GM12878 (cell line): Measurements from ENCODE around the gene ETV7. TPM values are rescaled to one million over a fixed set of nuclear protein-coding genes. Genes with fewer than 3 reads are reported as not detected.

Experiments
- E2F8 ChIP-seq: fragments of 450-650 bp; IDR thresholded peaks from 2 replicates; pipeline ENCODE4 v1.6.1; 2018; ENCODE audit warnings: mild to moderate bottlenecking, low read depth, moderate library complexity; ENCODE audit not compliant: partially characterized antibody
- EED ChIP-seq: sonication (generic); IDR thresholded peaks from 2 replicates; pipeline ENCODE4 v1.6.1; 2016; ENCODE audit warnings: antibody characterized with exemption, low read depth
- EGR1 ChIP-seq, 2 experiments: IDR thresholded peaks; 1 replicate in 1 of 2; 2 replicates in 1 of 2; pipeline ENCODE4 v1.6.1; 2011 to 2012; ENCODE audit warnings: low read depth in 2 of 2, low read length in 2 of 2, borderline replicate concordance in 1 of 2, mild to moderate bottlenecking in 1 of 2, moderate library complexity in 1 of 2
- IRF4 ChIP-seq: IDR thresholded peaks from 2 replicates; pipeline ENCODE4 v1.6.1; 2011; ENCODE audit warnings: low read depth, low read length
- JUNB ChIP-seq: IDR thresholded peaks from 2 replicates; pipeline ENCODE4 v1.6.1; 2016; ENCODE audit warnings: antibody characterized with exemption, mild to moderate bottlenecking
- LARP7 ChIP-seq: fragments of 450-650 bp; IDR thresholded peaks from 2 replicates; pipeline ENCODE4 v1.6.1; 2017; ENCODE audit warnings: mild to moderate bottlenecking
- NFYA ChIP-seq: IDR thresholded peaks from 2 replicates; pipeline ENCODE4 v1.6.1; 2011; ENCODE audit warnings: low read depth, mild to moderate bottlenecking, low read length, improper control_type of control experiment, borderline replicate concordance
- PML ChIP-seq: IDR thresholded peaks from 2 replicates; pipeline ENCODE4 v1.6.1; 2012; ENCODE audit warnings: low read length, inconsistent platforms
- POU2F2 ChIP-seq: IDR thresholded peaks from 3 replicates; pipeline ENCODE4 v1.6.1; 2011; ENCODE audit warnings: low read depth, mild to moderate bottlenecking, low read length, borderline replicate concordance
- REST ChIP-seq: IDR thresholded peaks from 2 replicates; pipeline ENCODE4 v1.6.1; 2012; ENCODE audit warnings: mild to moderate bottlenecking, low read depth, low read length
- SKIL ChIP-seq: fragments of 450-650 bp; IDR thresholded peaks from 2 replicates; pipeline ENCODE4 v1.6.1; 2017; ENCODE audit warnings: mild to moderate bottlenecking, low read depth, inconsistent platforms; ENCODE audit not compliant: poor library complexity, severe bottlenecking
- SP1 ChIP-seq: IDR thresholded peaks from one replicate; pipeline ENCODE4 v1.6.1; 2011; ENCODE audit warnings: low read depth, low read length
- STAT3 ChIP-seq: IDR thresholded peaks from 2 replicates; pipeline ENCODE4 v1.6.1; 2011; ENCODE audit warnings: low read depth, low read length, improper control_type of control experiment
- TBL1XR1 ChIP-seq: IDR thresholded peaks from 2 replicates; pipeline ENCODE4 v1.6.1; 2012; ENCODE audit warnings: low read depth, low read length, improper control_type of control experiment
- YY1 ChIP-seq: IDR thresholded peaks from 2 replicates; pipeline ENCODE4 v1.6.1; 2011; ENCODE audit warnings: low read depth, mild to moderate bottlenecking, low read length
- ZNF687 ChIP-seq: fragments of 450-650 bp; IDR thresholded peaks from 2 replicates; pipeline ENCODE4 v1.6.1; 2017; ENCODE audit warnings: mild to moderate bottlenecking, moderate library complexity
- ZZZ3 ChIP-seq: IDR thresholded peaks from 2 replicates; pipeline ENCODE4 v1.6.1; 2011; ENCODE audit warnings: low read depth; ENCODE audit not compliant: control insufficient read depth, insufficient read length
- polyA plus RNA-seq, 11 experiments: library from polyadenylated mRNA; depleted of rRNA in 4 of 11; unstranded in 6 of 11; stranded (reverse) in 5 of 11; fragments of >200 nt; fragmentation: Nextera tagmentation in 4 of 11; fragmentation: Illumina TruSeq in 1 of 11; extraction: Ambion mirVana in 4 of 11; extraction: Trizol in 1 of 11; gene quantifications; 1 replicate in 1 of 11; 2 replicates in 10 of 11; pipeline versions ENCODE4 v1.2.1 to v1.2.3, GENCODE V29; 2011 to 2016; ENCODE audit warnings: inconsistent platforms in 2 of 11, missing spikeins in 2 of 11, low read depth in 1 of 11
- total RNA-seq, 4 experiments: library from RNA; depleted of rRNA in 3 of 4; stranded (reverse); fragments of >200 nt in 3 of 4; fragmentation: Illumina TruSeq in 1 of 4; extraction: Trizol in 1 of 4; gene quantifications; 2 replicates each; pipeline versions ENCODE4 v1.2.1 to v1.2.3, GENCODE V29; 2013 to 2021

ETV7 gene
- total and polyA plus RNA-seq, 10 of the 15 experiments (the other 5 are each of a cell fraction or from before 2014, with no cell fraction given): 0.04 to 1.8 (median 1.3) TPM

GRCh38 chr6:36340618-36341454, 46.6 kb downstream of the ETV7 start (continued):
- TF ChIP-seq E2F8 (no peak), ZZZ3 (no peak), REST (no peak), EGR1 (IDR thresholded peaks at IDR 0.05; ENCODE audit: borderline replicate concordance in 1 of 2, low read depth in 2 of 2, low read length in 2 of 2) (no peak), PML (no peak; the same call in 1 of the 2 replicates), TBL1XR1 (peak; percentile 67; the same call in 1 of the 2 replicates), NFYA (no peak), YY1 (peak; percentile 97), LARP7 (no peak), POU2F2 (0 out of 3 replicates have a peak, but pooled peaks have one; percentile 17), EED (peak; percentile 69), IRF4 (peak; percentile 61; the same call in 1 of the 2 replicates), JUNB (no peak), SKIL (peak; percentile 17), SP1 (peak; percentile 13), ZNF687 (peak; percentile 83), STAT3 (no peak)
